HEK293 (cell line): ENCODE measurements around the gene OR1J1.

Source experiments
- CTCF ChIA-PET: fragments of 350-600 bp; formaldehyde crosslinking; extraction: SDS; loops from one replicate; lab custom pipeline; 2021; ENCODE audit warnings: antibody characterized with exemption; lab: Yijun Ruan, JAX
- POLR2A ChIA-PET: fragments of 300-600 bp; formaldehyde crosslinking; extraction: SDS; loops from one replicate; lab custom pipeline; 2020; ENCODE audit warnings: antibody characterized with exemption, inconsistent platforms; lab: Yijun Ruan, JAX
- H3K27ac ChIP-seq: fragments of 200-500 bp; sonication (Bioruptor generic); 2 replicates; pipeline ENCODE4 v1.5.1; 2014; ENCODE audit warnings: low read depth, low read length, control low read depth, inconsistent platforms; ENCODE audit errors: extremely low read depth
- H3K36me3 ChIP-seq, 2 experiments: fragments of 200-500 bp in 1 of 2; sonication (Bioruptor generic) in 1 of 2; 1 replicate in 1 of 2; 2 replicates in 1 of 2; pipeline ENCODE4 v1.5.1; 2014 to 2017; ENCODE audit warnings: inconsistent platforms in 2 of 2, low read length in 2 of 2; ENCODE audit not compliant: control insufficient read depth in 2 of 2, insufficient read depth in 1 of 2
- H3K4me1 ChIP-seq: fragments of 200-500 bp; sonication (Bioruptor generic); 2 replicates; pipeline ENCODE4 v1.5.1; 2014; ENCODE audit warnings: mild to moderate bottlenecking, low read length, inconsistent platforms; ENCODE audit not compliant: control insufficient read depth, insufficient read depth
- H3K4me3 ChIP-seq: 2 replicates; pipeline ENCODE4 v1.5.1; 2011; ENCODE audit warnings: low read depth, mild to moderate bottlenecking, control low read depth, low read length, moderate library complexity
- H3K9me3 ChIP-seq: fragments of 200-500 bp; sonication (Bioruptor generic); 2 replicates; pipeline ENCODE4 v1.5.1; 2014; ENCODE audit warnings: low read depth, low read length, inconsistent platforms; ENCODE audit not compliant: control insufficient read depth, insufficient read depth
- ATF2 ChIP-seq: fragments of 450-650 bp; formaldehyde crosslinking; IDR thresholded peaks from 2 replicates; pipeline ENCODE4 v1.5.1; 2016; ENCODE audit warnings: missing biosample characterization, missing genetic modification characterization, low read depth
- GLIS1 ChIP-seq: fragments of 450-650 bp; formaldehyde crosslinking; IDR thresholded peaks from 2 replicates; pipeline ENCODE4 v1.5.1; 2016; ENCODE audit warnings: missing biosample characterization, missing genetic modification characterization
- HOXA7 ChIP-seq: sonication (generic); formaldehyde crosslinking; IDR thresholded peaks from 2 replicates; pipeline ENCODE4 v1.8.1; 2022; ENCODE audit warnings: missing genetic modification reagents, borderline replicate concordance
- KLF1 ChIP-seq: fragments of 450-650 bp; formaldehyde crosslinking; IDR thresholded peaks from 2 replicates; pipeline ENCODE4 v1.5.1; 2016; ENCODE audit warnings: missing biosample characterization, missing genetic modification characterization
- KLF8 ChIP-seq: fragments of 450-650 bp; formaldehyde crosslinking; IDR thresholded peaks from 2 replicates; pipeline ENCODE4 v1.5.1; 2016; ENCODE audit warnings: missing biosample characterization, missing genetic modification characterization
- PATZ1 ChIP-seq: fragments of 450-650 bp; formaldehyde crosslinking; IDR thresholded peaks from 2 replicates; pipeline ENCODE4 v1.5.1; 2016; ENCODE audit warnings: missing biosample characterization, missing genetic modification characterization
- PRDM1 ChIP-seq: fragments of 450-650 bp; formaldehyde crosslinking; IDR thresholded peaks from 2 replicates; pipeline ENCODE4; 2016; ENCODE audit warnings: missing biosample characterization, missing genetic modification characterization
- RBAK ChIP-seq: fragments of 450-650 bp; formaldehyde crosslinking; IDR thresholded peaks from 2 replicates; pipeline ENCODE4 v1.5.1; 2016; ENCODE audit warnings: missing biosample characterization, missing genetic modification characterization
- REST ChIP-seq: fragments of 450-650 bp; formaldehyde crosslinking; IDR thresholded peaks from 2 replicates; pipeline ENCODE4 v1.5.1; 2016; ENCODE audit warnings: missing biosample characterization, missing genetic modification characterization
- ZBTB1 ChIP-seq: fragments of 450-650 bp; formaldehyde crosslinking; IDR thresholded peaks from 2 replicates; pipeline ENCODE4 v1.5.1; 2016; ENCODE audit warnings: missing biosample characterization, missing genetic modification characterization
- ZBTB10 ChIP-seq: fragments of 450-650 bp; formaldehyde crosslinking; IDR thresholded peaks from 2 replicates; pipeline ENCODE4 v1.5.1; 2016; ENCODE audit warnings: missing biosample characterization, missing genetic modification characterization
- ZNF157 ChIP-seq: fragments of 450-650 bp; formaldehyde crosslinking; IDR thresholded peaks from 2 replicates; pipeline ENCODE4 v1.5.1; 2016; ENCODE audit warnings: missing biosample characterization, missing genetic modification characterization
- ZNF169 ChIP-seq: fragments of 450-650 bp; formaldehyde crosslinking; IDR thresholded peaks from 2 replicates; pipeline ENCODE4 v1.5.1; 2016; ENCODE audit warnings: missing biosample characterization, missing genetic modification characterization
- ZNF184 ChIP-seq: fragments of 450-650 bp; IDR thresholded peaks from 2 replicates; pipeline ENCODE4 v1.5.1; 2018; ENCODE audit warnings: missing biosample characterization, mild to moderate bottlenecking, missing genetic modification characterization
- ZNF280D ChIP-seq: fragments of 450-650 bp; formaldehyde crosslinking; IDR thresholded peaks from 2 replicates; pipeline ENCODE4 v1.5.1; 2016; ENCODE audit warnings: missing biosample characterization, missing genetic modification characterization
- ZNF292 ChIP-seq: fragments of 450-650 bp; formaldehyde crosslinking; IDR thresholded peaks from 2 replicates; pipeline ENCODE4 v1.5.1; 2016; ENCODE audit warnings: low read depth, missing biosample characterization, missing genetic modification characterization, borderline replicate concordance
- ZSCAN23 ChIP-seq: fragments of 450-650 bp; formaldehyde crosslinking; IDR thresholded peaks from 2 replicates; pipeline ENCODE4 v1.5.1; 2016; ENCODE audit warnings: missing biosample characterization, missing genetic modification characterization
- TF ChIP-seq, protein P1 (sequence below): fragments of 450-650 bp; formaldehyde crosslinking; IDR thresholded peaks from 2 replicates; pipeline ENCODE4 v1.5.1; 2016; ENCODE audit warnings: missing biosample characterization, missing genetic modification characterization, borderline replicate concordance

Gene OR1J1

GRCh38 chr9:122456123-122456522 is 21.6 kb downstream of the OR1J1 start:
- no peak for TF ChIP-seq PRDM1 (tag by site-specific recombination)
- TF ChIP-seq REST (tag by site-specific recombination), result no peak
- TF ChIP-seq ZNF280D (tag by site-specific recombination), result no peak
- TF ChIP-seq HOXA7 (CRISPR knock-in tag), result no peak
- TF ChIP-seq ZNF184 (tag by site-specific recombination), result no peak
- TF ChIP-seq PATZ1, result no peak
- TF ChIP-seq KLF8 (tag by site-specific recombination), result no peak
- no peak for TF ChIP-seq ZNF157 (tag by site-specific recombination)
- no peak for TF ChIP-seq KLF1 (tag by site-specific recombination)
- TF ChIP-seq RBAK (tag by site-specific recombination), result no peak
- TF ChIP-seq ATF2 (tag by site-specific recombination), result no peak
- no peak for TF ChIP-seq ZNF292 (tag by site-specific recombination)
- no peak for TF ChIP-seq GLIS1 (tag by site-specific recombination)
- no peak for TF ChIP-seq ZNF169 (tag by site-specific recombination)
- TF ChIP-seq ZSCAN23 (tag by site-specific recombination), result no peak
- Histone ChIP-seq H3K27ac (no peak overlapping the region), H3K36me3 (no peaks in the 10 kb centered on the region), H3K4me1 (no peaks in the 10 kb centered on the region), H3K4me3 (no peak overlapping the region), H3K9me3 (no peaks in the 10 kb centered on the region)
- CTCF ChIA-PET, result interaction anchor here (0.7 to 1.9 kb wide), 9 partner anchors 9 to 623 kb away, joined by 3 to 10 read pairs (median 4); no protein-coding TSS in a partner anchor
- POLR2A ChIA-PET, result no interaction called here

- Histone ChIP-seq H3K27ac (no peak overlapping the region), H3K36me3 (no peaks in the 10 kb centered on the region), H3K9me3 (no peaks in the 10 kb centered on the region), H3K4me1 (no peaks in the 10 kb centered on the region), H3K4me3 (no peak overlapping the region)
- ChIA-PET POLR2A (no interaction called here), CTCF (interaction anchor here (0.7 to 2.8 kb wide), 7 partner anchors 8 to 330 kb away, joined by 3 to 9 read pairs (median 3); no protein-coding TSS in a partner anchor)
- TF ChIP-seq ZBTB1 (tag by site-specific recombination) (no peak), ZBTB10 (tag by site-specific recombination) (no peak)
- TF ChIP-seq, protein P1, sequence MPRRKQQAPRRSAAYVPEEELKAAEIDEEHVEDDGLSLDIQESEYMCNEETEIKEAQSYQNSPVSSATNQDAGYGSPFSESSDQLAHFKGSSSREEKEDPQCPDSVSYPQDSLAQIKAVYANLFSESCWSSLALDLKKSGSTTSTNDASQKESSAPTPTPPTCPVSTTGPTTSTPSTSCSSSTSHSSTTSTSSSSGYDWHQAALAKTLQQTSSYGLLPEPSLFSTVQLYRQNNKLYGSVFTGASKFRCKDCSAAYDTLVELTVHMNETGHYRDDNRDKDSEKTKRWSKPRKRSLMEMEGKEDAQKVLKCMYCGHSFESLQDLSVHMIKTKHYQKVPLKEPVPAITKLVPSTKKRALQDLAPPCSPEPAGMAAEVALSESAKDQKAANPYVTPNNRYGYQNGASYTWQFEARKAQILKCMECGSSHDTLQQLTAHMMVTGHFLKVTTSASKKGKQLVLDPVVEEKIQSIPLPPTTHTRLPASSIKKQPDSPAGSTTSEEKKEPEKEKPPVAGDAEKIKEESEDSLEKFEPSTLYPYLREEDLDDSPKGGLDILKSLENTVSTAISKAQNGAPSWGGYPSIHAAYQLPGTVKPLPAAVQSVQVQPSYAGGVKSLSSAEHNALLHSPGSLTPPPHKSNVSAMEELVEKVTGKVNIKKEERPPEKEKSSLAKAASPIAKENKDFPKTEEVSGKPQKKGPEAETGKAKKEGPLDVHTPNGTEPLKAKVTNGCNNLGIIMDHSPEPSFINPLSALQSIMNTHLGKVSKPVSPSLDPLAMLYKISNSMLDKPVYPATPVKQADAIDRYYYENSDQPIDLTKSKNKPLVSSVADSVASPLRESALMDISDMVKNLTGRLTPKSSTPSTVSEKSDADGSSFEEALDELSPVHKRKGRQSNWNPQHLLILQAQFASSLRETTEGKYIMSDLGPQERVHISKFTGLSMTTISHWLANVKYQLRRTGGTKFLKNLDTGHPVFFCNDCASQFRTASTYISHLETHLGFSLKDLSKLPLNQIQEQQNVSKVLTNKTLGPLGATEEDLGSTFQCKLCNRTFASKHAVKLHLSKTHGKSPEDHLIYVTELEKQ (tag by site-specific recombination), result no peak
Measured at GRCh38 chr9:122453677-122454135, 24.0 kb downstream of the OR1J1 start.
